Measurements from ENCODE around the gene KDM4F.

The KDM4F gene

GRCh38 chr11:95091663-95092180 lies 42.5 kb downstream of the KDM4F start:
- H3K9ac ChIP-seq (ENCODE audit: low read depth, low read length), result no peak overlapping the region
- H3K4me1 ChIP-seq (ENCODE audit: insufficient read depth, low read length), result peaks cover 8% of the 10 kb centered on the region; the same call in 1 of the 2 replicates
- H3K36me3 ChIP-seq (ENCODE audit: insufficient read depth, low read length), result no peaks in the 10 kb centered on the region
- no peaks in the 10 kb centered on the region for H3K9me3 ChIP-seq (ENCODE audit: control insufficient read depth, insufficient read depth, low read length)

GRCh38 chr11:95092549-95093324 lies 43.5 kb downstream of the KDM4F start:
- H3K36me3 ChIP-seq (ENCODE audit: insufficient read depth, low read length), result no peaks in the 10 kb centered on the region
- H3K9ac ChIP-seq (ENCODE audit: low read depth, low read length), result no peak overlapping the region
- peaks cover 8% of the 10 kb centered on the region; the same call in 1 of the 2 replicates for H3K4me1 ChIP-seq (ENCODE audit: insufficient read depth, low read length)
- no peaks in the 10 kb centered on the region for H3K9me3 ChIP-seq (ENCODE audit: control insufficient read depth, insufficient read depth, low read length)

GRCh38 chr11:95093548-95093947 lies 44.3 kb downstream of the KDM4F start:
- Histone ChIP-seq H3K36me3 (ENCODE audit: insufficient read depth, low read length) (no peaks in the 10 kb centered on the region), H3K9me3 (ENCODE audit: control insufficient read depth, insufficient read depth, low read length) (no peaks in the 10 kb centered on the region), H3K4me1 (ENCODE audit: insufficient read depth, low read length) (peaks cover 8% of the 10 kb centered on the region; the same call in 1 of the 2 replicates), H3K9ac (ENCODE audit: low read depth, low read length) (no peak overlapping the region)

GRCh38 chr11:95095858-95096587 lies 46.8 kb downstream of the KDM4F start:
- no peaks in the 10 kb centered on the region for H3K9me3 ChIP-seq (ENCODE audit: control insufficient read depth, insufficient read depth, low read length)
- no peaks in the 10 kb centered on the region for H3K36me3 ChIP-seq (ENCODE audit: insufficient read depth, low read length)
- H3K9ac ChIP-seq (ENCODE audit: low read depth, low read length), result no peak overlapping the region
- H3K4me1 ChIP-seq (ENCODE audit: insufficient read depth, low read length), result peaks cover 8% of the 10 kb centered on the region; the same call in 1 of the 2 replicates

- Histone ChIP-seq H3K9me3 (ENCODE audit: control insufficient read depth, insufficient read depth, low read length) (no peaks in the 10 kb centered on the region), H3K4me1 (ENCODE audit: insufficient read depth, low read length) (peaks cover 8% of the 10 kb centered on the region; the same call in 1 of the 2 replicates), H3K36me3 (ENCODE audit: insufficient read depth, low read length) (no peaks in the 10 kb centered on the region), H3K9ac (ENCODE audit: low read depth, low read length) (no peak overlapping the region)
Measured at GRCh38 chr11:95097209-95097608, 48.0 kb downstream of the KDM4F start.

- no peaks in the 10 kb centered on the region for H3K4me1 ChIP-seq (ENCODE audit: insufficient read depth, low read length)
- H3K9ac ChIP-seq (ENCODE audit: low read depth, low read length), result no peak overlapping the region
- no peaks in the 10 kb centered on the region for H3K9me3 ChIP-seq (ENCODE audit: control insufficient read depth, insufficient read depth, low read length)
- H3K36me3 ChIP-seq (ENCODE audit: insufficient read depth, low read length), result no peaks in the 10 kb centered on the region
Measured at GRCh38 chr11:95098826-95099225, 49.6 kb downstream of the KDM4F start.

- H3K9ac ChIP-seq (ENCODE audit: low read depth, low read length), result no peak overlapping the region
- H3K9me3 ChIP-seq (ENCODE audit: control insufficient read depth, insufficient read depth, low read length), result no peaks in the 10 kb centered on the region
- H3K36me3 ChIP-seq (ENCODE audit: insufficient read depth, low read length), result no peaks in the 10 kb centered on the region
- no peaks in the 10 kb centered on the region for H3K4me1 ChIP-seq (ENCODE audit: insufficient read depth, low read length)
Measured at GRCh38 chr11:95100191-95100648, 51.0 kb downstream of the KDM4F start.
